Measurements from ENCODE around the gene CH25H.

The CH25H gene

DNA sequence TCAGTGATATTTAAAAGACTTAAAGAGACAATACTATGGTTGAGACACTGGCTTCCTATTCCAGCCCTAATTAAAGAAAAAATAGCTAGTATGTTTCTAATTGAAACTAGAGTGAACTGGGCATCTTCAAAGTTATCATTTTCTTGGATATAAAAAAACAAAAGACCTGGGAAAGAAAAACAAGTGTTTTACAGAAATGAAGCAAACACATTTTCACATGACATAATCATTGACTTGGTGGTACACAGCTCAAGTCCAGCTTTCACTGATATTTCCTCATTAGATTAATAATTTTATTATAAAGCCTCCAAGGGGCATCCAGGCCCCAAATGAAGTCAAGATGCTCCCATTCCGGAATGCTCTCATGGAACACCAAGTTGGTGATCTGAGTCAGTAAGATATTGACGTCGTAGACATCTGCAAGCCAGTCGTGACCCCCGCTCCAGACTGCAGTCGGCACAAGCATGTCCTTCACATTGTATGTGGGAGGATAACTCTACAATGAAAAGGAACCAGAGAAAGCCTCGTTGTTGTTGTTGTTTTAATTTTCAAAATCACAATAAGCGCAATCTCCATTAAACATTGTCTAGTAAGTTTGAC lies 7.5 kb upstream of the CH25H start:
- TF ChIP-seq Cebpa-rat (IDR thresholded peaks at IDR 0.05) = no peak
- Histone ChIP-seq H3K36me3 (peaks cover 5 to 54% (median 29%) of the 10 kb centered on the region in 11 experiments; a peak in 17 of 22 replicates), H3K27ac (no peak overlapping the region), H3K4me3 (no peak overlapping the region), H3K9me3 (replicated peaks in 1 of 11) (no peaks in the 10 kb centered on the region), H3K9ac (peak overlapping the region in 1 of 11 experiments; percentile 11; a peak in 1 of 22 replicates), H3K27me3 (peaks cover 0 to 17% (median 8%) of the 10 kb centered on the region in 11 experiments; a peak in 6 of 22 replicates), H3K4me1 (peaks cover 10 to 71% (median 19%) of the 10 kb centered on the region in 10 experiments), H3K4me2 (no peak overlapping the region), H4K20me1 (peaks cover 0 to 10% (median 0%) of the 10 kb centered on the region in 11 experiments; a peak in 5 of 22 replicates)

- Histone ChIP-seq H3K36me3 (peaks cover 0 to 41% (median 22%) of the 10 kb centered on the region in 11 experiments; a peak in 16 of 22 replicates), H4K20me1 (peaks cover 0 to 4% (median 1%) of the 10 kb centered on the region in 11 experiments; a peak in 6 of 22 replicates)
- TF ChIP-seq Cebpa-rat (IDR thresholded peaks at IDR 0.05) = no peak
Measured at GRCh38 chr10:89213191-89213808, 6.2 kb upstream of the CH25H start.

GRCh38 chr10:89210794-89211425 lies 3.8 kb upstream of the CH25H start:
- Histone ChIP-seq H3K9me3 (replicated peaks in 1 of 11) (no peaks in the 10 kb centered on the region), H3K27ac (peak overlapping the region in 2 of 11 experiments; percentile 19 to 37; a peak in 1 of 22 replicates)

More at GRCh38 chr10:89213191-89213808, 6.2 kb upstream of the CH25H start:
- Histone ChIP-seq H3K4me1 (peaks cover 24 to 71% (median 30%) of the 10 kb centered on the region in 10 experiments), H3K4me3 (no peak overlapping the region), H3K9me3 (replicated peaks in 1 of 11) (no peaks in the 10 kb centered on the region), H3K9ac (0 out of 22 replicates have a peak overlapping the region, but pooled peaks of 1 of the 11 experiments have one; percentile 11), H3K27ac (no peak overlapping the region; a peak in 1 of 22 replicates), H3K27me3 (peaks cover 0 to 23% (median 14%) of the 10 kb centered on the region in 11 experiments; a peak in 20 of 22 replicates), H3K4me2 (peak overlapping the region in 2 of 11 experiments; percentile 22 to 34; a peak in 3 of 22 replicates)

GRCh38 chr10:89209718-89210117 lies 2.6 kb upstream of the CH25H start:
- H3K36me3 ChIP-seq = peaks cover 0 to 13% (median 8%) of the 10 kb centered on the region in 11 experiments; a peak in 13 of 22 replicates
- H3K27me3 ChIP-seq = peaks cover 0 to 59% (median 50%) of the 10 kb centered on the region in 11 experiments; a peak in 20 of 22 replicates
- H3K4me3 ChIP-seq = no peak overlapping the region; a peak in 3 of 20 replicates
- H3K9ac ChIP-seq = peak overlapping the region in 5 of 11 experiments; percentile 4 to 58 (median 41); a peak in 8 of 22 replicates
- H3K4me1 ChIP-seq = peaks cover 40 to 59% (median 45%) of the 10 kb centered on the region in 10 experiments
- peak overlapping the region in 4 of 11 experiments; percentile 3 to 58 (median 41); a peak in 6 of 22 replicates for H3K27ac ChIP-seq
- H3K4me2 ChIP-seq = peak overlapping the region; percentile 63 to 100 (median 87)
- no peak; a peak in 1 of 22 replicates for TF ChIP-seq Cebpa-rat (IDR thresholded peaks at IDR 0.05)
- H4K20me1 ChIP-seq = peaks cover 0 to 21% (median 6%) of the 10 kb centered on the region in 11 experiments; a peak in 9 of 22 replicates
- no peaks in the 10 kb centered on the region for H3K9me3 ChIP-seq (replicated peaks in 1 of 11)

More at GRCh38 chr10:89210794-89211425, 3.8 kb upstream of the CH25H start:
- H4K20me1 ChIP-seq = peaks cover 0 to 21% (median 6%) of the 10 kb centered on the region in 11 experiments; a peak in 9 of 22 replicates
- H3K4me3 ChIP-seq = no peak overlapping the region
- TF ChIP-seq Cebpa-rat (IDR thresholded peaks at IDR 0.05) = no peak
- peaks cover 40 to 59% (median 45%) of the 10 kb centered on the region in 10 experiments for H3K4me1 ChIP-seq
- peak overlapping the region in 10 of 11 experiments; percentile 63 to 100 (median 87); a peak in 16 of 22 replicates for H3K4me2 ChIP-seq
- H3K27me3 ChIP-seq = peaks cover 0 to 47% (median 38%) of the 10 kb centered on the region in 11 experiments; a peak in 20 of 22 replicates
- peaks cover 0 to 25% (median 20%) of the 10 kb centered on the region in 11 experiments; a peak in 16 of 22 replicates for H3K36me3 ChIP-seq
- H3K9ac ChIP-seq = no peak overlapping the region

DNA sequence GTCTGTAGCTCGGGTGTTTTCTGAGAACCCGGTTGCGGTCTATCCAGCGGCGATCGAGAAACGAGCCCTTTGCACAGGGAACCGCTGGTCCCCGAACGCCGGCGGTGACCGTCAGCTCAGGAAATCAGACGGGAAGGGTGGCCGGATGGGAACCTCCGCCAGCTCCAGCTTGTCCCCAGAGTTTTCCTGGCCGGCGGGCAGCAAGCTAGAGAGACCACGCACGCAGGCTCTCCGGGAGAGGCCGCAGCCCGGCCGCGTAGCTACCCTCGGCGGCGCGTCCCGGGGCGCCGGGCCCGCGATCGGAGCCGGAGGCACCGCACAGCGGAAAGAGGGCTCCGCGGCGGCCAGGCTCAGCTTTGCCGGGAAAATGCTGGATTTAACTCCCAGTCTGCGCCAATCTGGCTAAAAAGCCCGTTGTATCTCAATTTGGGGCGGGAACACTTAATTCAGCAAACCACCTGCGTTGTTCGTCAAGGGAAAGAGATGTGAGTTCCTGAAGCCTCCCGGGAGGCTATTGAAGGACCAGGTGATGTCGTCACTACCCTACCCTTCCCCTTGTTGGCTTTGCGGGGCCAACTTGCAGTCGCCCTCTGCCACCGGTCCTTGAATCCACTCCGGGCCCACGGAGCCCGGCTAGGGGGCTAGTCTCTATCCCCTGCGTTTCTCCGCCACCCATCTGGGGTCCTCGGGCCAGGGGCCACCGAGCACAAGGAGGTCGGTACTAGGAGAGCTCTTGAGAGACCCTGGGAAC lies 859 bp upstream of the CH25H start:
- Histone ChIP-seq H3K4me1 (peaks cover 40 to 65% (median 45%) of the 10 kb centered on the region in 10 experiments), H3K36me3 (no peaks in the 10 kb centered on the region), H3K9ac (peak overlapping the region; percentile 4 to 96 (median 63); a peak in 19 of 22 replicates), H3K27me3 (peaks cover 0 to 66% (median 57%) of the 10 kb centered on the region in 11 experiments; a peak in 20 of 22 replicates), H3K9me3 (replicated peaks in 1 of 11) (no peaks in the 10 kb centered on the region), H3K4me2 (peak overlapping the region; percentile 82 to 100 (median 95)), H3K4me3 (peak overlapping the region; percentile 53 to 67 (median 60)), H3K27ac (peak overlapping the region in 6 of 11 experiments; percentile 3 to 98 (median 68); a peak in 9 of 22 replicates), H4K20me1 (peaks cover 0 to 21% (median 6%) of the 10 kb centered on the region in 11 experiments; a peak in 9 of 22 replicates)
- TF ChIP-seq Cebpa-rat (IDR thresholded peaks at IDR 0.05) = no peak

GRCh38 chr10:89206402-89207180 lies 526 bp downstream of the CH25H start:
- Histone ChIP-seq H3K9ac (peak overlapping the region in 4 of 11 experiments; percentile 19 to 96 (median 85); a peak in 9 of 22 replicates), H4K20me1 (peaks cover 0 to 21% (median 6%) of the 10 kb centered on the region in 11 experiments; a peak in 9 of 22 replicates), H3K36me3 (no peaks in the 10 kb centered on the region), H3K27ac (peak overlapping the region in 3 of 11 experiments; percentile 84 to 98 (median 87); a peak in 6 of 22 replicates), H3K9me3 (replicated peaks in 1 of 11) (no peaks in the 10 kb centered on the region), H3K4me3 (peak overlapping the region; percentile 53 to 67 (median 60)), H3K27me3 (peaks cover 0 to 66% (median 57%) of the 10 kb centered on the region in 11 experiments; a peak in 20 of 22 replicates), H3K4me1 (peaks cover 40 to 66% (median 45%) of the 10 kb centered on the region in 10 experiments), H3K4me2 (peak overlapping the region; percentile 82 to 100 (median 95))
- no peak for TF ChIP-seq Cebpa-rat (IDR thresholded peaks at IDR 0.05)

- H3K4me2 ChIP-seq = peak overlapping the region in 3 of 11 experiments; percentile 82 to 96 (median 95); a peak in 5 of 22 replicates
- peaks cover 0 to 58% (median 46%) of the 10 kb centered on the region in 11 experiments; a peak in 20 of 22 replicates for H3K27me3 ChIP-seq
Measured at GRCh38 chr10:89204621-89205185, 2.4 kb downstream of the CH25H start.

More at GRCh38 chr10:89204621-89205185, 2.4 kb downstream of the CH25H start:
- H4K20me1 ChIP-seq = peaks cover 0 to 21% (median 6%) of the 10 kb centered on the region in 11 experiments; a peak in 9 of 22 replicates
- TF ChIP-seq Cebpa-rat (IDR thresholded peaks at IDR 0.05) = no peak
- H3K4me1 ChIP-seq = peaks cover 30 to 48% (median 33%) of the 10 kb centered on the region in 10 experiments
- H3K27ac ChIP-seq = peak overlapping the region in 3 of 11 experiments; percentile 34 to 98 (median 84); a peak in 5 of 22 replicates
- peak overlapping the region in 3 of 11 experiments; percentile 80 to 96 (median 90); a peak in 6 of 22 replicates for H3K9ac ChIP-seq
- H3K36me3 ChIP-seq = no peaks in the 10 kb centered on the region
- peak overlapping the region in 3 of 10 experiments; percentile 61 to 67 (median 63); a peak in 6 of 20 replicates for H3K4me3 ChIP-seq
- no peaks in the 10 kb centered on the region for H3K9me3 ChIP-seq (replicated peaks in 1 of 11)
